Effector CD8-positive, alpha-beta T cell (primary cell): ENCODE results near the gene KRT78.

Experiments
- DNase-seq: peaks from one replicate; lab custom pipeline; 2025; lab: John Stamatoyannopoulos, UW

The KRT78 gene

GRCh38 chr12:52812749-52813148 is 36.0 kb downstream of the KRT78 start:
- DNase-seq: no peak

DNA sequence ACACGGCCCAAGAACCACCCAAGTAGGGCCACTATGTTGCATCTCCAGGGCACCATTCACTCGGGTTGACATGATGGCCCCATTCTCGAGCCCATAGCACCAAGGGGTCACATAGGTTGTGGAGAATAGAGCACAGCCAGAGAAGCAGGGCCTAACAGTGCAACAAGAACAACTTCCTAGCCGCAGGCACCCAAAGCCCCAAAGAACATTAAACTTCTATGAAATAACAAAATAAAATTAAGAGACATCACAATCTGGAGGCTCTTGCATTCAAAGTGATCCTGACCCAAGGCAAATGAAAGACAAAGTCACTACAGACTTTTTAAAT is 36.8 kb downstream of the KRT78 start:
- no peak for DNase-seq

GRCh38 chr12:52811191-52812072 is 37.4 kb downstream of the KRT78 start:
- no peak for DNase-seq

DNA sequence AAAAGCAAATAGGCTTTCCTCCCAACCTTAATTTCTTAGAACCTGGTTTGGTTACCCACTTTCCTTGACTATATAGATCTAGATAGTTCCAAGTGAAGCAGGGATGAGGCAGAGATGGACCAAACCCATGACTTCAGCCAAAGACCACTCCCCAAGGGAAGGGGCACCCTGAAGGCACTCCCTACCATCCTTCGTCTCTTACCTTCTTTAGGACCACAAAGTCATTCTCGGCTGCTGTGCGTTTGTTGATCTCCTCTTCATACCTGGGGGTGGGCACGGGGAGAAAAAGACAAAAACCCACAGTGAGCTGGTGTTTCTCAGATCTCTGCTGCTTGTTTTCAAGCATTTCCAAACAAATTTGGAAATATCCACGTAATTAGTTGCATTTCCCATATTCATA is 38.2 kb downstream of the KRT78 start:
- DNase-seq: no peak

DNA sequence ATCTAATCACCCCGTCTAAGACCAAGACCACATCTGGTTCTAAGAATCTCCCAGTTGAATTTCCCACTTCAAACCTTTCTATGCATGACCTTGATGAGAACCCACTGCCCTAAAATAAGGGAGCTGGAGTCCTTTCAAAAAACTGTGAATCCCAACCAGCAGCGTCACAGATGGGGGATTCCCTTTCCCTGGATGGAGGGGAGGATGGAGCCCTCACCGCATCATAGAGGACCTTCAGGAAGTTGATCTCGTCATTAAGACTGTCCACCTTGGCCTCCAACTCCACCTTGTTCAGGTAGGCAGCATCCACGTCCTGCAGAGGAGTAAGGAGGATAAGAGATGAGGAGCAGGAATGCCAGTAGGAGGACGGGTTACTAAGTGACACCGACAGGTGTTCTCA is 39.6 kb downstream of the KRT78 start:
- no peak for DNase-seq

DNA sequence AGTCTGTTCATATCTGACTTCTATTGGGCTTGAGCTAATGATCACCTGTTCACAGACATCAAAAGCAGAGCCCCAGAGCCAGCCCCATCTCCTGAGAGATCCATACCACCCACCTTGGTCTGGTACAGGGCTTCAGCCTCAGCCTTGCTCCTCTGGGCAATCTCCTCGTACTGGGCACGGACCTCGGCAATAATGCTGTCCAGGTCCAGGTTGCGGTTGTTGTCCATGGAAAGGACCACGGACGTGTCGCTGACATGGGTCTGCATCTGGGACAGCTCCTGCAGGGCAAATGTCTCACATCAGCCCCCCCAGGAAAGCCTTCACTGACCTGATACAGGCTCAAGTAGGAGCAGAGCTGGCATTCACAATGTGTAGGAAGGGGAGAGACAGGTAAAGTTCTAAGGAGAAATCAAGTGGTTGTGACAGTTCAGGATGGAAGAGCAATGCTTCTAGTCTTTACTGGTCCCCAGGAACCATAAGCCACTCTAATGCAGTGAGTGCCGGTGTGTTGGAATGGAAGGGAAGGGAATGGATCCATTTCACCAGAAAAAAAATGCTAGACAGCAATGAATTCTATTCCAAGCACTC is 40.1 kb downstream of the KRT78 start:
- DNase-seq: no peak

- no peak for DNase-seq
Measured at GRCh38 chr12:52807544-52808470, 41.0 kb downstream of the KRT78 start.

DNA sequence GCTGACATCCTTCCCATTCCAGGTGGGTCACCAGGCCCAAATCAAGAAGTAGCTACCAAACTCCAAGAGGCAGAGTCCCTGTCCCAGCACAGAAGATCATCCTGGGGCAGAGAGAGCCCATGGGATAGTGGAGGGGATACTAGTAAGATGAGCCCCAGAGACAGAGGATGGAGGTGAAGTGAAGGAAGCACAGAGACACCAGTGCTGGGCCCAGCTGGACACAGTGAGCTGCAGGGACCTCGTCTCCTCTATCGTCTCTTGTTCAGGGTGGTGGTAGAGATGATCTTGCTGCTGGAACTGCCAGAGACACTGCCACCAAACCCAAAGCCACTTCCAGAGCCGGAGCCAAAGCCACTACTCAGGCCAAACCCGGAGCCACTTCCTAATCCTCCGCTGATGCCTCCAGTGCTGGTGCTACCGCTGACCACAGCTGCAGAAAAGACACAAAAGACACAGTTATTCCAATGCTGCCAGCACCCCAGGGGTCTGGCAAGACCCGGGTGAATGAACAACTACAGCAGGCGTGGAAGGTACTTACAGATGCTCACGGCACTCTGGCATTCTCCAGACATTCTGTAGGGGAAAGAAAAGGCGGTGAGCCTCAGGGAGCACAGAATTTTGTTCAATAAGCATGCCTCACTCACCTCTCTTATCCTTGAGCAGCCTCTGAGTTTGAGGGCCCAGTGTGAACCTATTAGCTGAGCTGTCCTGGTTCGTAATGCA is 41.8 kb downstream of the KRT78 start:
- DNase-seq: no peak

DNA sequence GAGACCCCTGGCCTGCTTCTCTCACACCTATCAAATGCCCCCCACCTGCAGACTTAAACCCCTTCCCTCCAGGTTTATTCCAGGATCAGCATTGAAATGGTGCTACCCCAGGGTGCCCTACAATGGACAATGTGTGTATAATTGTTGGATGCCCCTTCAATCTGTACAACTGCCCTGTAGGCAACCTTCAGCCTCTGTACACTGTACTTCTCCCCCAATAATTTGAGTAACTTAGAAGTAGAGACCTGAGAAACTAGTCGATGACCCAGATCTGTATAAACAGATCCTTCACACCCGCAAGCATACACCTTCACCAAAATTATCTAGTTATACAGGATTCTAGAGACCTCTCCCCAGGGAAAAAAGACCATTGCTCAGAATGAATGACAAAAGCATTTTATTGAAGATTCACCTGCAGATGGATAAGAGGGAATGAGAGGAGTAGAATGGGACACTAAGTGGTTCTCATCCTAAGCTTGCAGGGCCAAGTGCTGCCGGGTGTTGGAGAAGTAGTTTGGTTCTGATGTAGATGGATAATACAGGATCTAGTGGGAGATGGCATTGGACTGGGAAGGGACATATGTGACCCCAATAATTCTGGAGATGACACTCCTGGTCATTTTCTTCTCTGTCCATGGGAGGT is 42.5 kb downstream of the KRT78 start:
- no peak for DNase-seq

GRCh38 chr12:52805739-52806138 is 43.1 kb downstream of the KRT78 start:
- DNase-seq: no peak

GRCh38 chr12:52805000-52805399 is 43.8 kb downstream of the KRT78 start:
- DNase-seq: no peak

DNA sequence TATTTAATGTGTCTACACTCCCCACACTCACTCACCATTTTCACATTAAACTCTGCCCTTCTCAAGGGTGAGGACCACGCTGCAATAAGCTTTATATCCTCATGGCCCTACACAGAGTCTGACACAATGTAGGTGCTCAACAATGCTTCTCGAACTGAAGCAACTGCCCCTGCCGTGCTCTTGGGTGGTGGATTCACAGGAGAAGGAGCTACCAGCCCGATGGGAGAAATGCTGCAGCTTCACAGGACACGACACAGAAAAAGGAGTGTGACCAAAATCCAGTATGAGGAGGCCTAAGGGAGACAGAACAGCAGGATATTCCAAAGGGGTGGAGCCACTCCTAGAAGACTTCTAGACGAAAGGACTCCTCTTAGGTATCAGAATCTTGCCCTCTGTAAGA is 46.4 kb downstream of the KRT78 start:
- no peak for DNase-seq

DNA sequence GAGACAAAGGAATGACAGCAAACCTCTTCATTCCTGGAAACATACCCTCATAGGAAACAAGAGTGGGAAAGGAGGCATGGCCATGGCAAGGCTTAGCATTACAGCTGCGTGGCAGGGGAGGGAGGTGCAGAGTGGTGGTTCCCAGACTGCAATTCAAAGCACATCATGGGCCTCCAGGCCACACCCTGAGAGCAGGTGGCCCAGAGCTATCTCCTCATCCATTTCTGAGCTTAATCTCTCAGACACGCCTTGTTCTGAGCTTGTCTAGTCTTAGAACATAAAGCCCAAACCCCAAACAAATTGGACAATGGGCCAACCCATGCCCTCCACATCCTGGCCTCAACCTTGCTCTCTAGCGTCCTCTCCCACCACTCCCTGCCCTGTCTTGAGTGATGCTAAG is 47.0 kb downstream of the KRT78 start:
- no peak for DNase-seq

DNA sequence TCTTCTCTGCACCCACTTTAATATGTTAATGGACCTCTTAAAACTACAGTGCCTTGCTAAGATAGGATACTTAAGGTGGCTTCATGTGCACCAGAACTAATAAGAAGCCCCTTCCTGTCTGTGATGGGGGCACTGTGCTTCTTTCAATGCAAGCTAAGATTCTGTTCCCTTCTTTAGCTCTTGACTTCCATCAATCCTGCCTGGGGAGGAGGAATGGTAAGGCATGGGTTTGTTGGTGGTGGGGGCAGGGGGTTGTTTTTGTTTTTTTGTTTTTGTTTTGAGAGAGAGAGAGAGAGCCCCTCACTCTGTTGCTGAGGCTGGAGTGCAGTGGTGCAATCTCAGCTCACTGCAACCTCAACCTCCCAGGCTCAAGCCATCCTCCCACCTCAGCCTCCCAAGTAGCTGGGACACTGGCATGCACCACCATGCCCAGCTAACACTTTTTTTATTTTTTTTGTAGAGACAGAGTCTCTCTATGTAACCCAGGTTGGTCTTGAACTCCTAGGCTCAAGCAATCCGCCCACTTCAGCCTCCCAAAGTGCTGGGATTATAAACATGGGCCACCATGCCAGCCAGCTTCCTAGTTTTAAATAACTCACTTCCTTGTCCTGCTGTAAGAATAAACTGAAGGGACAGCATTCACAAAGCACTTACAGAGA is 48.4 kb downstream of the KRT78 start:
- no peak for DNase-seq

DNA sequence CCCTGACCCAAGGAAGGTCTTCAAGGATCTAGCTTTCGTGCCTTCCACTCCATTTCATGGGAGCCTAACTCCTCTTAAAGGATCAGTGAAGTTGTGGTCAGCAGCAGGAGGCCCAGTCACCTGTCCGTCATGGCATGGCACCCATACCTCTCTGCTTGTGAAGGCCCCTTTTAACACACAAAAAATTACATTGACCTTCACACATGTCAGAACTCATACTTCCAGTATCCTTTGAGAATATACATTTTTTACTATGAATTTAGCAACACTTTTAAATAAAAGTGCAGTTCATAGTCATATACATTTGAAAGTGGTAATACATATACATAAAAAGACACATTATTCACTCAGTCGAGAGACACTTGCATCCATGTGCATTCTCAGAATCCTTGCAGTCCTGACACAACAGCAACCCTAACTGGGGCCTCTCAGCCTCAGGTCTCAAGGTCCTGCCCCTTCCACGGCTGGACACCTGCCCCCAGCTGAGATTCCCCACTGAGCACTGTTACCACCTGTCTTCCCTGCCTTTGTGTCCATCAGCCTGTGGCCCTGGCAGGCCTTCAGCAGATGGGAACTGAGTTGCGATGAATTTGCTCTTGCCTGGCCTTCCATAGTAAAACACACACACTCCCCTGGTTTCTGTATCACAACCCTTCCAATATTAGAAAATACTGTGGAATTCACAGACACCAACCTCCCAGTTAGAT is 49.1 kb downstream of the KRT78 start:
- no peak for DNase-seq

DNA sequence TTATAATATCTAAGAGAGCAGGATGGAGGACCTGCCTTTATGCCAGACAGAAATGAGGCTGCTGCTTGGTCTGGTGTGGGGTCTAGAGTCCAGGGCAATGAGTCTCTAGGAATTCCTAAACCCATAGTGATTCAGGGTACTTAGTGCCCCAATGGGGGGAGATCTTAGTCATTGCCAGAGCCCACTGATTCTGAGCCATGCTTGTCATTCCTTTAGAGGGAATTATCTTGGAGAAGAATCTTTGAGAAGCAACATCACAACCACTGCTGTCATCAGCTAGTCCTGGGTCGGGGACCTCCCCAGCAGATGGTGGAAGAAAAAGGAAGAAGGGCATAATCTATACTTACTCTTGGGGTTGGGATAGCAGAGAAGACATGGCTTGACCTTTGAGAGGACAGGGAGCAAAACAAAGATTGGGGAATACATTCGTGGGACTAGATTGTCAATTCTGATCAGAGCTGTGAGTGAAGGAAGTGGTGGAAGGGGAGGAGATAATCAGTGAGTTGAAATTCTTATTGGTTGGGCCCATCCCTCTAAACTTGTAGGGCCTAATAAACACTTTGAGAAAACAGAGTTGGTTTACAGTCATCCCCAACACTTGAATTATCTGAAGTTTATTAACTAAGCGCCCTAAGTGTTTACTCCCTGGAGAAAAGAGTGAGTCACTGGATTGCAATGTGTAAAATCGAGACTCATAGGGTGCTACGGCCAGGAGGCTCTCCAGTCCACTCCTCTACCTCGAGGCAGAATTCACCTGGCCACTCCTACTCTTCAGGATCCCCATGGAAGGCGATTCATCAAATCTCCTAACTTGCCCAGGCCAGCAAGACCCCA is 49.9 kb downstream of the KRT78 start:
- DNase-seq: no peak

DNA sequence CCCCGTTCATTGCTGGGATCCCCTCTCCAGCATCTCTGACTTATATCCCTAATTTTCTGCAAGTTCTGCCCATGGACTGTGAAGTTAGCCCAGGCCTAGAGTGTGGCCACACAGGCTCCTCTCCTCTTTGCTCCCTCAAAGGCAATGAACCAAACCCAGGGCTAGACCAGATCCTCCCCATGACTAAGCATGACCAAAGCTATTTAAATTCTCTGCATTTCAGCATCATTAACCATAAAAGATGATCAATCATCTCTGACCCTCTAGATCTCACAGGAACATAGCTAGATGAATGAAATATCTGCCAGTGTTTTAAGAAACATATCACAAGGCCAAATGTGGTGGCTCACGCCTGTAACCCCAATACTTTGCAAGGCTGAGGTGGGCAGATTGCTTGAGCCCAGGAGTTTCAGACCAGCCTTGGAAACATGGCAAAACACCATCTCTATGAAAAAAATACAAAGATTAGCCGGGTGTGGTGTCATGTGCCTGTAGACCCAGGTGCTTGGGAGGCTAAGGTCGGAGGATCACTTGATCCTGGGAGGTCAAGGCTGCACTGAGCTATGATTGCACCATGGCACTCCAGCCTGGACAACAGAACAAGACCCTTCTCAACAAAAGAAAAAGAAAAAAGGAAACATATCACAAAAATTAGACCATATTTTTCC is 50.7 kb downstream of the KRT78 start:
- DNase-seq: no peak

GRCh38 chr12:52797529-52797894 is 51.3 kb downstream of the KRT78 start:
- DNase-seq: no peak
